GM21825 (cell line): ENCODE data around the gene PCDHB16.
"Not testable (repeated sequence)": the region's sequence is repeated elsewhere in the genome, so short reads cannot be mapped to it uniquely, and the experiment has no call there.

ENCODE experiments used
- ATAC-seq: cut with Tn5 transposase; IDR thresholded peaks from one replicate; pipeline ENCODE4 v1.9.1; 2021; ENCODE audit warnings: mild to moderate bottlenecking, moderate library complexity; ENCODE audit not compliant: unreplicated experiment

PCDHB16 gene

GRCh38 chr5:141182248-141182647 lies at the start of gene PCDHB16:
PCDHB16 (plus strand) TSS chr5:141182387; CDS start chr5:141182560, 173 bp downstream.
- ATAC-seq = no peak

- no peak for ATAC-seq
Observed at GRCh38 chr5:141135030-141135717, 47.0 kb upstream of the PCDHB16 start, which contains the start of gene PCDHB5. PCDHB5 (plus strand) TSS chr5:141135206; CDS start chr5:141135435, 229 bp downstream.

- no peak for ATAC-seq
Observed at GRCh38 chr5:141135718-141136266, 46.4 kb upstream of the PCDHB16 start.

- not testable (repeated sequence) for ATAC-seq
Observed at GRCh38 chr5:141137346-141137745, 44.8 kb upstream of the PCDHB16 start.

- ATAC-seq = no peak
Observed at GRCh38 chr5:141149812-141150211, 32.4 kb upstream of the PCDHB16 start, which contains the start of gene PCDHB6. PCDHB6 (plus strand) TSS chr5:141150057; CDS start chr5:141150258, 201 bp downstream.

GRCh38 chr5:141150224-141150992 lies 31.8 kb upstream of the PCDHB16 start:
- ATAC-seq = no peak

- no peak for ATAC-seq
Observed at GRCh38 chr5:141150993-141151325, 31.2 kb upstream of the PCDHB16 start.

- ATAC-seq = not testable (repeated sequence)
Observed at GRCh38 chr5:141151632-141152031, 30.6 kb upstream of the PCDHB16 start.

- ATAC-seq = not testable (repeated sequence)
Observed at GRCh38 chr5:141152096-141152495, 30.1 kb upstream of the PCDHB16 start.

GRCh38 chr5:141155540-141156374 lies 26.4 kb upstream of the PCDHB16 start:
- no peak for ATAC-seq

GRCh38 chr5:141157356-141157755 lies 24.8 kb upstream of the PCDHB16 start:
- not testable (repeated sequence) for ATAC-seq

GRCh38 chr5:141157901-141158300 lies 24.3 kb upstream of the PCDHB16 start:
- not testable (repeated sequence) for ATAC-seq

- ATAC-seq = no peak
Observed at GRCh38 chr5:141172381-141173204, 9.6 kb upstream of the PCDHB16 start, which contains the start of gene PCDHB7. PCDHB7 (plus strand) TSS chr5:141172644; CDS start chr5:141172836, 192 bp downstream.

GRCh38 chr5:141174291-141175104 lies 7.7 kb upstream of the PCDHB16 start:
- ATAC-seq = not testable (repeated sequence)

- ATAC-seq = no peak
Observed at GRCh38 chr5:141175933-141176332, 6.3 kb upstream of the PCDHB16 start.

- not testable (repeated sequence) for ATAC-seq
Observed at GRCh38 chr5:141177577-141178191, 4.5 kb upstream of the PCDHB16 start, which contains the start of gene PCDHB8. PCDHB8 (plus strand) TSS chr5:141177790; CDS start chr5:141178035, 245 bp downstream.

GRCh38 chr5:141179371-141179770 lies 2.8 kb upstream of the PCDHB16 start:
- ATAC-seq = not testable (repeated sequence)

GRCh38 chr5:141179876-141180275 lies 2.3 kb upstream of the PCDHB16 start:
- ATAC-seq = not testable (repeated sequence)
